Loucy (cell line): ENCODE data around the gene CCDC93.
"Not testable (repeated sequence)": the region's sequence is repeated elsewhere in the genome, so short reads cannot be mapped to it uniquely, and the experiment has no call there.

ENCODE experiments used
- H2AFZ ChIP-seq: fragments of 200-600 bp; sonication (generic); 2 replicates; pipeline ENCODE4 v1.6.0; 2016; ENCODE audit warnings: antibody characterized with exemption, mild to moderate bottlenecking, low read length, moderate library complexity
- H3F3A ChIP-seq: fragments of 200-600 bp; 2 replicates; pipeline ENCODE4 v1.6.0; 2016; ENCODE audit warnings: antibody characterized with exemption, low read depth, mild to moderate bottlenecking
- H3K27me3 ChIP-seq: fragments of 200-600 bp; sonication (generic); 2 replicates; pipeline ENCODE4 v1.6.1; 2014; ENCODE audit warnings: low read length, mild to moderate bottlenecking; ENCODE audit not compliant: insufficient read depth, poor library complexity, severe bottlenecking
- H3K36me3 ChIP-seq: fragments of 200-600 bp; sonication (generic); 2 replicates; pipeline ENCODE4 v1.6.1; 2016; ENCODE audit warnings: low read length; ENCODE audit not compliant: insufficient read depth
- H3K4me1 ChIP-seq: fragments of 200-600 bp; sonication (generic); 2 replicates; pipeline ENCODE4 v1.5.1; 2014; ENCODE audit warnings: low read length, mild to moderate bottlenecking; ENCODE audit not compliant: insufficient read depth, poor library complexity, severe bottlenecking
- H3K4me2 ChIP-seq: fragments of 200-600 bp; sonication (generic); 2 replicates; pipeline ENCODE4 v1.6.0; 2014; ENCODE audit warnings: antibody characterized with exemption, low read length, low read depth, mild to moderate bottlenecking; ENCODE audit not compliant: poor library complexity, severe bottlenecking
- H3K4me3 ChIP-seq: fragments of 200-600 bp; sonication (generic); 2 replicates; pipeline ENCODE4 v1.5.1; 2014; ENCODE audit warnings: low read length, mild to moderate bottlenecking, mixed read lengths; ENCODE audit not compliant: poor library complexity, severe bottlenecking
- H3K79me2 ChIP-seq: fragments of 200-600 bp; sonication (generic); 2 replicates; pipeline ENCODE4 v1.6.1; 2014; ENCODE audit warnings: low read length; ENCODE audit not compliant: insufficient read depth
- H3K9ac ChIP-seq: fragments of 200-600 bp; sonication (generic); 2 replicates; pipeline ENCODE4 v1.6.0; 2014; ENCODE audit warnings: mild to moderate bottlenecking, low read depth, low read length, moderate library complexity; ENCODE audit not compliant: poor library complexity, severe bottlenecking
- H3K9me2 ChIP-seq: fragments of 200-600 bp; sonication (generic); replicated peaks from 2 replicates; pipeline ENCODE4 v1.6.1; 2016; ENCODE audit warnings: low read depth, low read length, mixed read lengths
- H3K9me3 ChIP-seq: fragments of 200-600 bp; sonication (generic); 2 replicates; pipeline ENCODE4 v1.6.1; 2014; ENCODE audit warnings: mild to moderate bottlenecking, antibody characterized with exemption, low read length, low read depth; ENCODE audit not compliant: insufficient read depth
- H4K20me1 ChIP-seq: fragments of 200-600 bp; sonication (generic); 2 replicates; pipeline ENCODE4 v1.6.0; 2014; ENCODE audit warnings: antibody characterized with exemption, low read length, mild to moderate bottlenecking; ENCODE audit not compliant: insufficient read depth, poor library complexity, severe bottlenecking
- CTCF ChIP-seq: fragments of 200-600 bp; sonication (generic); conservative IDR thresholded peaks from 2 replicates; pipeline ENCODE4 v1.5.1; 2014; ENCODE audit warnings: mild to moderate bottlenecking, antibody characterized with exemption, low read length
- EZH2phosphoT487 ChIP-seq: fragments of 200-600 bp; IDR thresholded peaks from 2 replicates; pipeline ENCODE4 v1.6.1; 2018; ENCODE audit warnings: antibody characterized with exemption, mild to moderate bottlenecking, moderate library complexity, borderline replicate concordance

The CCDC93 gene

DNA sequence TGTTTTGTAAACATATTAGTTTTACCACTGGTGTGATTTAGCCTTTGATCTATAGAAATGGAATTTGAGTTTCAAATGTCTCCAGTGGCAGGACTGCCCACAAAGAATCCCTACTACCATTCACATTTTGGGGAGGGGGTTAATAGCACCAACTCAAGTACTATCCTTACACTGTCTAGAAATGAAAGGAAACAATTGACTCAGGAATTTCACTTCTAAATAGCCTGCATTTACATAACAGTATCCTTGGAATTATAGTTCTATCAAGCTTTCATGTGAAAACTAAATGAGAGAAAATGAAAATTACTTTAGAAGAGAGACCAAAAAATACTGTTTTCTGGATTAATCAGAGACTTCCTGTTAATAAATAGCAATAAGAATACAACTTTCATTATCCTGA, 7.5 kb upstream of the CCDC93 start:
- Histone ChIP-seq H3K4me1 (no peaks in the 10 kb centered on the region), H3K4me2 (no peak overlapping the region), H3K27me3 (peaks cover 7% of the 10 kb centered on the region), H2AFZ (no peak overlapping the region), H3K9me3 (no peaks in the 10 kb centered on the region), H3K36me3 (no peaks in the 10 kb centered on the region), H3K9me2 (no peaks in the 10 kb centered on the region), H3K4me3 (no peak overlapping the region), H3K79me2 (no peaks in the 10 kb centered on the region), H3K9ac (no peak overlapping the region), H3F3A (no peaks in the 10 kb centered on the region), H4K20me1 (no peaks in the 10 kb centered on the region)
- no peak for TF ChIP-seq CTCF
- no peak for TF ChIP-seq EZH2phosphoT487

DNA sequence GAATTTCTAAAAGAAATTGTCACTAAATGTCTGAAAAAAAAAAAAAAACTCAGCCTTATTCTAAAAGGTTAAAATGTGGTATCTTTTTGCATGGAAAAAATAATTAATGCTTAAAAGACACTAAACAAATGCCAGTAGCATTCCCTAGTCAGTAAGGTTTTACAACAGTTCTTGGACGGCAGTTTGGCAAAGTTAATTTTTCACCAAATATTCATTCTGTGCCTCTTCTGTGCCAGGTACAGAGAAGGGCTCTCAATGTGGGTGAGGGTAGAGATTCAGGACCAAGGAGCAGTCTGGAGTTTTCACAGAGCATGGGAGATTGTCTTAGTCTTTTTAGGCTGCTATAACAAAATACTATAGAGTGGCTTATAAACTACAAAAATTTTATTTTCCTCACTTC, 6.0 kb upstream of the CCDC93 start:
- no peak overlapping the region for H3K4me3 ChIP-seq
- no peaks in the 10 kb centered on the region for H3K36me3 ChIP-seq
- H3K79me2 ChIP-seq: no peaks in the 10 kb centered on the region
- H3K9ac ChIP-seq: no peak overlapping the region
- H3K9me3 ChIP-seq: no peaks in the 10 kb centered on the region
- no peak overlapping the region for H3K4me2 ChIP-seq
- H2AFZ ChIP-seq: no peak overlapping the region
- H3K4me1 ChIP-seq: peaks cover under 1% of the 10 kb centered on the region
- no peaks in the 10 kb centered on the region for H3F3A ChIP-seq
- no peak for TF ChIP-seq CTCF
- no peak for TF ChIP-seq EZH2phosphoT487
- H3K27me3 ChIP-seq: peaks cover 3% of the 10 kb centered on the region
- H3K9me2 ChIP-seq: no peaks in the 10 kb centered on the region
- no peaks in the 10 kb centered on the region for H4K20me1 ChIP-seq

DNA sequence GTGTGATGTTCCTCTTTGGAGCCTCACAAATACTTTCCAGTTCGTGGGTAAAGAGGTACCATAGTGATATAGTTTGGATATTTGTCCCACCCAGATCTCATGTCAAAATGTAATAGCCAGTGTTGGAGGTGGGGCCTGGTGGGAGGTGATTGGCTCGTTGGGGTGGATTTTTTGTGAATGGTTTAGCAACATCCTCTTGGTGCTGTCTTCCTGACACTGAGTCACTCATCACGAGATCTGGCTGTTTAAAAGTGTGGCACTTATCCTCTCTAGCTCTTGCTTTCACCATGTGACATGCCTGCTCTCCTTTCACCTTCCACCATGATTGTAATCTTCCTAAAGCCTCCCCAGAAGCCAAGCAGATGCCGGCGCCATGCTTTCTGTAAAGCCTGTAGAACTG, 3.0 kb upstream of the CCDC93 start:
- Histone ChIP-seq H3K9me2 (no peaks in the 10 kb centered on the region), H3K4me1 (peaks cover 17% of the 10 kb centered on the region), H4K20me1 (peaks cover 19% of the 10 kb centered on the region), H3K9me3 (no peaks in the 10 kb centered on the region), H3K4me3 (no peak overlapping the region), H3K79me2 (peaks cover 20% of the 10 kb centered on the region), H3F3A (no peaks in the 10 kb centered on the region), H2AFZ (no peak overlapping the region), H3K4me2 (no peak overlapping the region), H3K9ac (no peak overlapping the region), H3K27me3 (peaks cover 7% of the 10 kb centered on the region), H3K36me3 (no peaks in the 10 kb centered on the region)
- TF ChIP-seq EZH2phosphoT487 (no peak), CTCF (no peak)

DNA sequence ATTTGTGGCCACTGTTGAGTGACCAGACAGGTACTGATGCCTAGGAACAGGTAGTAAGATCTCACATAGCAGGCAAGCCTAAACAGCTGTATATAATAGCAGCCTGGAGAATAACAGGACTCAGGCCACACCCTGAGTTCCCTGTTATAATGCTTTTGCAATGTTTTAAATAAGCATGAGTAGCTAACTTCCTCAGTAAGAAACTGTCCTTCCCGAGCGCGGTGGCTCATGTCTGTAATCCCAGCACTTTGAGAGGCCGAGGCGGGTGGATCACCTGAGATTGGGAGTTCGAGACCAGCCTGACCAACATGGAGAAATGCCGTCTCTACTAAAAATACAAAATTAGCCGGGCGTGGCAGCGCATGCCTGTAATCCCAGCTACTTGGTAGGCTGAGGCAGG, 1.9 kb upstream of the CCDC93 start:
- Histone ChIP-seq H3K4me1 (peaks cover 28% of the 10 kb centered on the region), H3K79me2 (peaks cover 31% of the 10 kb centered on the region), H4K20me1 (peaks cover 31% of the 10 kb centered on the region)
- not testable (repeated sequence) for H3K9me3 ChIP-seq, H3K4me3 ChIP-seq, H3K9ac ChIP-seq, H3K27me3 ChIP-seq, H3F3A ChIP-seq, H3K36me3 ChIP-seq, H3K9me2 ChIP-seq, H2AFZ ChIP-seq, H3K4me2 ChIP-seq
